ENCODE data around the gene SREBF2. TPM values are rescaled to one million over a fixed set of nuclear protein-coding genes. Genes with fewer than 3 reads are reported as not detected.

The SREBF2 gene
- total and polyA plus RNA-seq, 10 of the 15 experiments (the other 5 are each of a cell fraction or from before 2014, with no cell fraction given), result 2.4 to 177 (median 78.8) TPM

DNA sequence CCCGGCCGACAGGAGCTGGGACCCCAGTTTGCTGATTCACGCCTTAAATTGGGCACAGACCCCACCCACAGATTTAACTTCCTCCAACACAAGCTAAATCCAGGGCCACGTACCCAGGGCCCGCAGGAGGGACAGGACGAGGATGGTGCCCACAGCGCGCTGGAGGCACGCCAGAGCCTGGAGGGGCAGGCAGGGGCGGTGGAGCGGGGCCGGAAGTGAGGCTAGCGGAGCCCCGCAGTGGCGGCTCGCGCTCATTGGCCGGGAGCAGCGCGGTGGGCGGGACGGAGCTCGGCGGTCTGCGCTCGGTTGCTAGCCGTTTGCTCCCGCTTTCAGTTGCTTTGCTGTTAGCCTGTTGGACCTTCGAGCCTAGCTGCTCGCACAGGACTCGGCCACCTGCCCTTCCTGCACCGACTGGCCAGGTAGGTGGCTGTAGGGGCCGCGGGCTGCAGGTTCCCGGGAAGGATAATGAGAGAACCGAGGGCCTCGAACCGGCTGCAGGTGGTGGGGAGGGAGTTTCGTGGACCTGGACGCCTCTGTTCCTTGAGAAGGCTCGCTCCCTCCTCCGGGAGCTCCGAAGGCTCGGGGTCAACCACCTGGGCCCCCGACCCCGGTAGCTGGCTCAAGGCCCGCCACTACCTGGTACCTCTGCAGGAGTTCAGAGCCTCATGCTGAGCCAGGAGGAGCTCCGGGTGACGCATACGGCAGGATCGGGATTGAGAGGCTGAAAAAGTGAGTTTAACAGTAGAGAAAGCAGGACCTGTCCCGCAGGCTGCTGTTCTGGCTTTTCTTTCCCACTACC, 32.4 kb upstream of the SREBF2 start, which contains the start of gene CCDC134 (continued):
- no peak for TF ChIP-seq RAD21 (IDR thresholded peaks at IDR 0.05; ENCODE audit: insufficient read depth, low read depth, low read length)
- TF ChIP-seq MYC (IDR thresholded peaks at IDR 0.05; ENCODE audit: insufficient read depth, insufficient read length, insufficient replicate concordance, low read length, severe bottlenecking), result no peak
- peak; percentile 93 for TF ChIP-seq TAF1 (IDR thresholded peaks at IDR 0.05; ENCODE audit: borderline replicate concordance, low read depth, low read length)
- TF ChIP-seq, protein P1, sequence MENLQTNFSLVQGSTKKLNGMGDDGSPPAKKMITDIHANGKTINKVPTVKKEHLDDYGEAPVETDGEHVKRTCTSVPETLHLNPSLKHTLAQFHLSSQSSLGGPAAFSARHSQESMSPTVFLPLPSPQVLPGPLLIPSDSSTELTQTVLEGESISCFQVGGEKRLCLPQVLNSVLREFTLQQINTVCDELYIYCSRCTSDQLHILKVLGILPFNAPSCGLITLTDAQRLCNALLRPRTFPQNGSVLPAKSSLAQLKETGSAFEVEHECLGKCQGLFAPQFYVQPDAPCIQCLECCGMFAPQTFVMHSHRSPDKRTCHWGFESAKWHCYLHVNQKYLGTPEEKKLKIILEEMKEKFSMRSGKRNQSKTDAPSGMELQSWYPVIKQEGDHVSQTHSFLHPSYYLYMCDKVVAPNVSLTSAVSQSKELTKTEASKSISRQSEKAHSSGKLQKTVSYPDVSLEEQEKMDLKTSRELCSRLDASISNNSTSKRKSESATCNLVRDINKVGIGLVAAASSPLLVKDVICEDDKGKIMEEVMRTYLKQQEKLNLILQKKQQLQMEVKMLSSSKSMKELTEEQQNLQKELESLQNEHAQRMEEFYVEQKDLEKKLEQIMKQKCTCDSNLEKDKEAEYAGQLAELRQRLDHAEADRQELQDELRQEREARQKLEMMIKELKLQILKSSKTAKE (IDR thresholded peaks at IDR 0.05; ENCODE audit: low read depth, poor library complexity, severe bottlenecking), result peak; percentile 13
- no peak for TF ChIP-seq YBX1 (IDR thresholded peaks at IDR 0.05)
- TF ChIP-seq, protein P2, sequence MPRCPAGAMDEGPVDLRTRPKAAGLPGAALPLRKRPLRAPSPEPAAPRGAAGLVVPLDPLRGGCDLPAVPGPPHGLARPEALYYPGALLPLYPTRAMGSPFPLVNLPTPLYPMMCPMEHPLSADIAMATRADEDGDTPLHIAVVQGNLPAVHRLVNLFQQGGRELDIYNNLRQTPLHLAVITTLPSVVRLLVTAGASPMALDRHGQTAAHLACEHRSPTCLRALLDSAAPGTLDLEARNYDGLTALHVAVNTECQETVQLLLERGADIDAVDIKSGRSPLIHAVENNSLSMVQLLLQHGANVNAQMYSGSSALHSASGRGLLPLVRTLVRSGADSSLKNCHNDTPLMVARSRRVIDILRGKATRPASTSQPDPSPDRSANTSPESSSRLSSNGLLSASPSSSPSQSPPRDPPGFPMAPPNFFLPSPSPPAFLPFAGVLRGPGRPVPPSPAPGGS (IDR thresholded peaks at IDR 0.05; ENCODE audit: borderline replicate concordance, insufficient read depth, low read depth, low read length, poor library complexity, severe bottlenecking), result peak; percentile 72
- no peak for TF ChIP-seq ZNF24 (IDR thresholded peaks at IDR 0.05)
- TF ChIP-seq, protein P3, sequence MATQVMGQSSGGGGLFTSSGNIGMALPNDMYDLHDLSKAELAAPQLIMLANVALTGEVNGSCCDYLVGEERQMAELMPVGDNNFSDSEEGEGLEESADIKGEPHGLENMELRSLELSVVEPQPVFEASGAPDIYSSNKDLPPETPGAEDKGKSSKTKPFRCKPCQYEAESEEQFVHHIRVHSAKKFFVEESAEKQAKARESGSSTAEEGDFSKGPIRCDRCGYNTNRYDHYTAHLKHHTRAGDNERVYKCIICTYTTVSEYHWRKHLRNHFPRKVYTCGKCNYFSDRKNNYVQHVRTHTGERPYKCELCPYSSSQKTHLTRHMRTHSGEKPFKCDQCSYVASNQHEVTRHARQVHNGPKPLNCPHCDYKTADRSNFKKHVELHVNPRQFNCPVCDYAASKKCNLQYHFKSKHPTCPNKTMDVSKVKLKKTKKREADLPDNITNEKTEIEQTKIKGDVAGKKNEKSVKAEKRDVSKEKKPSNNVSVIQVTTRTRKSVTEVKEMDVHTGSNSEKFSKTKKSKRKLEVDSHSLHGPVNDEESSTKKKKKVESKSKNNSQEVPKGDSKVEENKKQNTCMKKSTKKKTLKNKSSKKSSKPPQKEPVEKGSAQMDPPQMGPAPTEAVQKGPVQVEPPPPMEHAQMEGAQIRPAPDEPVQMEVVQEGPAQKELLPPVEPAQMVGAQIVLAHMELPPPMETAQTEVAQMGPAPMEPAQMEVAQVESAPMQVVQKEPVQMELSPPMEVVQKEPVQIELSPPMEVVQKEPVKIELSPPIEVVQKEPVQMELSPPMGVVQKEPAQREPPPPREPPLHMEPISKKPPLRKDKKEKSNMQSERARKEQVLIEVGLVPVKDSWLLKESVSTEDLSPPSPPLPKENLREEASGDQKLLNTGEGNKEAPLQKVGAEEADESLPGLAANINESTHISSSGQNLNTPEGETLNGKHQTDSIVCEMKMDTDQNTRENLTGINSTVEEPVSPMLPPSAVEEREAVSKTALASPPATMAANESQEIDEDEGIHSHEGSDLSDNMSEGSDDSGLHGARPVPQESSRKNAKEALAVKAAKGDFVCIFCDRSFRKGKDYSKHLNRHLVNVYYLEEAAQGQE (IDR thresholded peaks at IDR 0.05; ENCODE audit: low read depth, low read length), result no peak
- TF ChIP-seq, protein P4, sequence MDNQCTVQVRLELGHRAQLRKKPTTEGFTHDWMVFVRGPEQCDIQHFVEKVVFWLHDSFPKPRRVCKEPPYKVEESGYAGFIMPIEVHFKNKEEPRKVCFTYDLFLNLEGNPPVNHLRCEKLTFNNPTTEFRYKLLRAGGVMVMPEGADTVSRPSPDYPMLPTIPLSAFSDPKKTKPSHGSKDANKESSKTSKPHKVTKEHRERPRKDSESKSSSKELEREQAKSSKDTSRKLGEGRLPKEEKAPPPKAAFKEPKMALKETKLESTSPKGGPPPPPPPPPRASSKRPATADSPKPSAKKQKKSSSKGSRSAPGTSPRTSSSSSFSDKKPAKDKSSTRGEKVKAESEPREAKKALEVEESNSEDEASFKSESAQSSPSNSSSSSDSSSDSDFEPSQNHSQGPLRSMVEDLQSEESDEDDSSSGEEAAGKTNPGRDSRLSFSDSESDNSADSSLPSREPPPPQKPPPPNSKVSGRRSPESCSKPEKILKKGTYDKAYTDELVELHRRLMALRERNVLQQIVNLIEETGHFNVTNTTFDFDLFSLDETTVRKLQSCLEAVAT (IDR thresholded peaks at IDR 0.05), result peak; percentile 74; the same call in 1 of the 2 replicates
- TF ChIP-seq HDAC6 (IDR thresholded peaks at IDR 0.05; ENCODE audit: unreplicated experiment), result no peak
- no peak for TF ChIP-seq DPF2 (IDR thresholded peaks at IDR 0.05)
- TF ChIP-seq SPI1 (IDR thresholded peaks at IDR 0.05; ENCODE audit: borderline replicate concordance, insufficient read depth, low read depth, low read length), result no peak
- TF ChIP-seq YY1 (IDR thresholded peaks at IDR 0.05; ENCODE audit: low read depth, low read length), result 0 out of 2 replicates have a peak, but pooled peaks have one; percentile 44
- no peak for TF ChIP-seq ZNF622 (IDR thresholded peaks at IDR 0.05)
- peak; percentile 80; the same call in 1 of the 2 replicates for TF ChIP-seq RFX5 (IDR thresholded peaks at IDR 0.05; ENCODE audit: low read depth, low read length)
- TF ChIP-seq RB1 (IDR thresholded peaks at IDR 0.05; ENCODE audit: borderline replicate concordance), result 0 out of 2 replicates have a peak, but pooled peaks have one; percentile 51
- no peak; the same call in 1 of the 2 replicates for TF ChIP-seq MYB (IDR thresholded peaks at IDR 0.05; ENCODE audit: borderline replicate concordance, low read depth, low read length)
- TF ChIP-seq IKZF1 (conservative IDR thresholded peaks at IDR 0.05), result peak; percentile 62
- TF ChIP-seq WRNIP1 (IDR thresholded peaks at IDR 0.05; ENCODE audit: borderline replicate concordance, low read depth, low read length), result no peak
- TF ChIP-seq CEBPB (IDR thresholded peaks at IDR 0.05; ENCODE audit: borderline replicate concordance in 1 of 2, low read depth in 2 of 2, low read length in 2 of 2), result no peak
- TF ChIP-seq BACH1 (IDR thresholded peaks at IDR 0.05; ENCODE audit: borderline replicate concordance), result peak; percentile 30; the same call in 1 of the 2 replicates
